PC-3 (cell line): ENCODE results near the gene RINL. TPM values are rescaled to one million over a fixed set of nuclear protein-coding genes. Genes with fewer than 3 reads are reported as not detected.

ENCODE experiments used
- ATAC-seq: fragments of 200-7000 bp; cut with Tn5 transposase; 2 replicates; pipeline ENCODE4 v1.9.1; 2020; ENCODE audit warnings: mild to moderate bottlenecking, moderate library complexity
- BruUV-seq: library from RNA; stranded (reverse); fragments of 400-500 nt; replicated peaks from 2 replicates; lab custom pipeline; 2021; lab: Mats Ljungman, UMichigan
- CTCF ChIA-PET: fragments of 300-600 bp; sonication (Branson Sonifier 250); formaldehyde crosslinking; loops from one replicate; lab custom pipeline; 2022; ENCODE audit warnings: antibody characterized with exemption; lab: Charles Lee
- POLR2A ChIA-PET: fragments of 300-600 bp; sonication (Branson Sonifier 250); formaldehyde crosslinking; loops from one replicate; lab custom pipeline; 2022; ENCODE audit warnings: antibody characterized with exemption; ENCODE audit not compliant: unreplicated experiment; lab: Charles Lee
- DNase-seq: peaks from one replicate; pipeline ENCODE4 v3.0.0-alpha.2; 2015
- H2AFZ ChIP-seq: fragments of 300-600 bp; sonication (generic); 2 replicates; pipeline ENCODE4 v1.6.0; 2016; ENCODE audit warnings: antibody characterized with exemption, low read length
- H3F3A ChIP-seq: fragments of 300-600 bp; sonication (generic); one replicate; pipeline ENCODE4 v1.6.0; 2017; ENCODE audit warnings: antibody characterized with exemption, low read length, control low read depth, mild to moderate bottlenecking; ENCODE audit not compliant: unreplicated experiment
- H3K27ac ChIP-seq: fragments of 300-600 bp; sonication (generic); 2 replicates; pipeline ENCODE4 v1.5.1; 2016; ENCODE audit warnings: mild to moderate bottlenecking, low read length
- H3K27me3 ChIP-seq: fragments of 300-600 bp; sonication (generic); 2 replicates; pipeline ENCODE4 v1.6.1; 2016; ENCODE audit warnings: low read length, mixed read lengths
- H3K36me3 ChIP-seq: fragments of 300-600 bp; sonication (generic); 2 replicates; pipeline ENCODE4 v1.6.1; 2016; ENCODE audit warnings: low read depth, mixed run types, low read length, mixed read lengths
- H3K4me1 ChIP-seq: fragments of 300-600 bp; sonication (generic); 2 replicates; pipeline ENCODE4 v1.5.1; 2016; ENCODE audit warnings: low read length; ENCODE audit not compliant: insufficient read depth
- H3K4me2 ChIP-seq: fragments of 300-600 bp; sonication (generic); 2 replicates; pipeline ENCODE4 v1.6.0; 2016; ENCODE audit warnings: low read length
- H3K4me3 ChIP-seq: fragments of 300-600 bp; sonication (generic); 2 replicates; pipeline ENCODE4 v1.5.1; 2016; ENCODE audit warnings: mild to moderate bottlenecking, low read length, mixed read lengths
- H3K79me2 ChIP-seq: fragments of 300-600 bp; sonication (generic); 2 replicates; pipeline ENCODE4 v1.6.1; 2017; ENCODE audit warnings: low read length, mixed read lengths
- H3K9ac ChIP-seq: fragments of 300-600 bp; sonication (generic); 2 replicates; pipeline ENCODE4 v1.6.0; 2016; ENCODE audit warnings: mild to moderate bottlenecking, low read length
- H3K9me2 ChIP-seq: fragments of 300-600 bp; sonication (generic); replicated peaks from 2 replicates; pipeline ENCODE4 v1.6.1; 2016; ENCODE audit warnings: mixed run types, low read length, mixed read lengths
- H3K9me3 ChIP-seq: fragments of 300-600 bp; sonication (generic); 2 replicates; pipeline ENCODE4 v1.6.1; 2016; ENCODE audit warnings: low read length, mixed read lengths
- H4K20me1 ChIP-seq: fragments of 300-600 bp; sonication (generic); 2 replicates; pipeline ENCODE4 v1.6.1; 2016; ENCODE audit warnings: low read length, mixed read lengths
- EZH2 ChIP-seq: fragments of 300-600 bp; sonication (generic); IDR thresholded peaks from one replicate; pipeline ENCODE4 v1.6.1; 2017; ENCODE audit warnings: antibody characterized with exemption, mild to moderate bottlenecking, low read length; ENCODE audit not compliant: unreplicated experiment
- EZH2phosphoT487 ChIP-seq: fragments of 300-600 bp; sonication (generic); IDR thresholded peaks from 2 replicates; pipeline ENCODE4 v1.6.1; 2018; ENCODE audit warnings: mild to moderate bottlenecking, antibody characterized with exemption, low read length, borderline replicate concordance
- intact Hi-C: fragments of 100-400 bp; cut with micrococcal nuclease; formaldehyde crosslinking; loops from 2 replicates; pipeline ENCODE4 v1.9.0; 2023
- total RNA-seq: library from RNA; depleted of rRNA; stranded (reverse); fragments of >200 nt; gene quantifications from 2 replicates; pipeline ENCODE4 v1.2.3, GENCODE V29; 2014
- TF ChIP-seq, protein P1 (sequence below): fragments of 300-600 bp; sonication (generic); conservative IDR thresholded peaks from 2 replicates; pipeline ENCODE4 v1.5.1; 2017; ENCODE audit warnings: antibody characterized with exemption, low read depth, mild to moderate bottlenecking, low read length

The RINL gene
- total RNA-seq, 1 experiment from 2014 or later, result 3.2 TPM

DNA sequence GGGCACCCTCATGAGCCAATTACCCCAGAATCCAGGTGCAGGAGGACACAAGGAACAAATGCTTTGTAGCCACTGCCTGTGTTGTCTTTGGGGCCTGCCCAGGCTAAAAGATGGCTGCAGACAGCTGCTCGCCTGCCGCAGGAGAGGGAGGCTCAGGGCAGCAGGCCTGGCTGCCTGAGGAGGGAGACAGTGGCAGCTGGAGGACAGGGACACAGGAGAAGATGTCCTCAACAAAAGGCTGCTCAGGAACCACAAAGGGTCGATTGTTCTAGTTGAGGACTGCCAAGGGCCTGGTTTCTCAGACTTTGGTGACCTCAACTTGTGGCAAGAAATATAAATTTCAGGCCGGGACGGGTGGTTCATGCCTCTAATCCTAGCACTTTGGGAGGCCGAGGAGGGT lies 13.7 kb upstream of the RINL start:
- Histone ChIP-seq H3K36me3 (no peaks in the 10 kb centered on the region), H3K9me2 (no peaks in the 10 kb centered on the region), H2AFZ (no peak overlapping the region), H3K9me3 (no peaks in the 10 kb centered on the region), H4K20me1 (no peaks in the 10 kb centered on the region), H3K27me3 (no peaks in the 10 kb centered on the region), H3K9ac (no peak overlapping the region), H3K79me2 (no peaks in the 10 kb centered on the region), H3K4me3 (no peak overlapping the region), H3K4me1 (no peaks in the 10 kb centered on the region), H3K27ac (no peak overlapping the region), H3F3A (no peaks in the 10 kb centered on the region), H3K4me2 (no peak overlapping the region)
- no TSS peak for BruUV-seq
- ATAC-seq, result no peak
- TF ChIP-seq EZH2phosphoT487, result no peak
- TF ChIP-seq, protein P1, sequence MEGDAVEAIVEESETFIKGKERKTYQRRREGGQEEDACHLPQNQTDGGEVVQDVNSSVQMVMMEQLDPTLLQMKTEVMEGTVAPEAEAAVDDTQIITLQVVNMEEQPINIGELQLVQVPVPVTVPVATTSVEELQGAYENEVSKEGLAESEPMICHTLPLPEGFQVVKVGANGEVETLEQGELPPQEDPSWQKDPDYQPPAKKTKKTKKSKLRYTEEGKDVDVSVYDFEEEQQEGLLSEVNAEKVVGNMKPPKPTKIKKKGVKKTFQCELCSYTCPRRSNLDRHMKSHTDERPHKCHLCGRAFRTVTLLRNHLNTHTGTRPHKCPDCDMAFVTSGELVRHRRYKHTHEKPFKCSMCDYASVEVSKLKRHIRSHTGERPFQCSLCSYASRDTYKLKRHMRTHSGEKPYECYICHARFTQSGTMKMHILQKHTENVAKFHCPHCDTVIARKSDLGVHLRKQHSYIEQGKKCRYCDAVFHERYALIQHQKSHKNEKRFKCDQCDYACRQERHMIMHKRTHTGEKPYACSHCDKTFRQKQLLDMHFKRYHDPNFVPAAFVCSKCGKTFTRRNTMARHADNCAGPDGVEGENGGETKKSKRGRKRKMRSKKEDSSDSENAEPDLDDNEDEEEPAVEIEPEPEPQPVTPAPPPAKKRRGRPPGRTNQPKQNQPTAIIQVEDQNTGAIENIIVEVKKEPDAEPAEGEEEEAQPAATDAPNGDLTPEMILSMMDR, result no peak
- TF ChIP-seq EZH2, result no peak
- POLR2A ChIA-PET, result no interaction called here
- intact Hi-C loops, result no loop called here
- CTCF ChIA-PET, result no interaction called here
- DNase-seq, result no peak

DNA sequence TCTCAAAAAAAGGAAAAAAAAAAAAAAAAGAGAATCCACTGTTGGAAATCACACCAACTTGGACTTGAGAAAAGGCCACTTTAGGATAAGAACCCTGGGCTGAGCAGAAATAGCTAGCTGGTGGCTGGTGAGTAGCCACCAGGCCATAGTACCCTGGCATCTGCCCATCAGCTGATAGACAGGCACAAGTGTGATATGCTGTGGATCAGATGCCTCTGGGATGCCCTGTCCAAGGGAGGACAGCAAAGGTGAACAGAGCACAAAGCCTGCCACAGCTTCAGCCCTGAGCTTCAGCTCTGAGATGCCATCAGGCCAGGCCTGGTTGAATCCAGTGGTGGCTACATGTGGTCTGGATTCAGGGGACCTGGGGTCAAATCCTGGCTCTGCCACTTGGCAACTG lies 12.6 kb upstream of the RINL start:
- Histone ChIP-seq H3K27ac (no peak overlapping the region), H4K20me1 (no peaks in the 10 kb centered on the region), H3K4me3 (no peak overlapping the region), H3K79me2 (no peaks in the 10 kb centered on the region), H2AFZ (no peak overlapping the region), H3K4me2 (no peak overlapping the region), H3K27me3 (no peaks in the 10 kb centered on the region), H3K36me3 (no peaks in the 10 kb centered on the region), H3K9ac (no peak overlapping the region), H3K9me3 (no peaks in the 10 kb centered on the region), H3K9me2 (no peaks in the 10 kb centered on the region), H3K4me1 (no peaks in the 10 kb centered on the region), H3F3A (no peaks in the 10 kb centered on the region)
- no peak for DNase-seq
- intact Hi-C loops, result no loop called here
- ChIA-PET POLR2A (no interaction called here), CTCF (no interaction called here)
- ATAC-seq, result no peak
- no TSS peak for BruUV-seq
- TF ChIP-seq EZH2, result no peak
- TF ChIP-seq, protein P1, result no peak
- no peak for TF ChIP-seq EZH2phosphoT487

DNA sequence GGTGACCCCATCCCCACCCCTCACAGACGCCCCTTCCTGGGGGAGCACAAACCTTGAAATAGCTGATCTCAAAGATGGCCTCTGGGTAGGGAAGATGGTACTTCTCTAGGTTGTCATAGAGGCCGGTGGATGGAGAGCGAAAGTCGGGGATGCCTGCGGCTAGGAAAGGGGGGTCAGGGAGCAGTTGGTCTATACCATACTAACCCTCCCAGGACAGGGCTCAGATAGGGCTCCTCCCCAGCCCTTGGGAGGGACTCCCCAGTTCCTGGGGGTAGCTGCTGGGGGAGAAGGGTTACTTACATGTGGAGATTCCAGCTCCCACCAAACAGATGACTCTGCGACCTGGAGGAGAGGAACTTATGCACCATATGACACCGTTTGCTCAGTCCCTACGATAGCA lies 11.7 kb upstream of the RINL start:
- H3K27ac ChIP-seq, result no peak overlapping the region
- no peak overlapping the region for H3K4me2 ChIP-seq
- no peaks in the 10 kb centered on the region for H3K4me1 ChIP-seq
- no peak overlapping the region for H2AFZ ChIP-seq
- H3K9me2 ChIP-seq, result no peaks in the 10 kb centered on the region
- ATAC-seq (no peak), DNase-seq (no peak)
- BruUV-seq, result no TSS peak
- CTCF ChIA-PET, result no interaction called here
- no peaks in the 10 kb centered on the region for H3F3A ChIP-seq
- no peak for TF ChIP-seq EZH2phosphoT487
- TF ChIP-seq EZH2, result no peak
- TF ChIP-seq, protein P1, result no peak
- no peak overlapping the region for H3K9ac ChIP-seq
- no peak overlapping the region for H3K4me3 ChIP-seq
- no peaks in the 10 kb centered on the region for H3K27me3 ChIP-seq
- H3K9me3 ChIP-seq, result no peaks in the 10 kb centered on the region
- H3K36me3 ChIP-seq, result no peaks in the 10 kb centered on the region
- no peaks in the 10 kb centered on the region for H3K79me2 ChIP-seq
- intact Hi-C loops, result no loop called here
- POLR2A ChIA-PET, result no interaction called here
- H4K20me1 ChIP-seq, result no peaks in the 10 kb centered on the region
